GM18505 (cell line): Measurements from ENCODE around the gene CRELD2.

Experiments
- ATAC-seq: cut with Tn5 transposase; IDR thresholded peaks from one replicate; pipeline ENCODE4 v1.9.1; 2021; ENCODE audit not compliant: unreplicated experiment
- POLR2A ChIP-seq: IDR thresholded peaks from 4 replicates; pipeline ENCODE4 v1.6.1; 2011; ENCODE audit warnings: borderline replicate concordance; ENCODE audit not compliant: insufficient read depth, insufficient read length; ENCODE audit errors: extremely low read depth

The CRELD2 gene

GRCh38 chr22:49917974-49918910, at the start of gene CRELD2, which contains the start of gene ALG12:
Gene CRELD2 (plus strand): TSS chr22:49918634. CDS start chr22:49918770, 136 bp downstream.
Gene ALG12 (minus strand): TSS chr22:49918438. CDS start chr22:49913765, 4,673 bp downstream.
- peak; percentile 79 for TF ChIP-seq POLR2A
- peak; percentile 83 for ATAC-seq

GRCh38 chr22:49869086-49869830, 49.2 kb upstream of the CRELD2 start:
- TF ChIP-seq POLR2A: no peak
- no peak for ATAC-seq

GRCh38 chr22:49869845-49870712, 48.4 kb upstream of the CRELD2 start:
- ATAC-seq: no peak
- no peak for TF ChIP-seq POLR2A

- ATAC-seq: no peak
Measured at GRCh38 chr22:49871482-49871881, 47.0 kb upstream of the CRELD2 start.

GRCh38 chr22:49872347-49872746, 46.1 kb upstream of the CRELD2 start:
- ATAC-seq: no peak
- no peak for TF ChIP-seq POLR2A

More at GRCh38 chr22:49871482-49871881, 47.0 kb upstream of the CRELD2 start:
- no peak for TF ChIP-seq POLR2A

GRCh38 chr22:49873228-49873940, 45.0 kb upstream of the CRELD2 start:
- TF ChIP-seq POLR2A: no peak

GRCh38 chr22:49877642-49878041, 40.8 kb upstream of the CRELD2 start:
- no peak for TF ChIP-seq POLR2A
- ATAC-seq: no peak

More at GRCh38 chr22:49873228-49873940, 45.0 kb upstream of the CRELD2 start:
- ATAC-seq: no peak

- no peak for TF ChIP-seq POLR2A
- no peak for ATAC-seq
Measured at GRCh38 chr22:49878206-49878605, 40.2 kb upstream of the CRELD2 start.

- ATAC-seq: no peak
- TF ChIP-seq POLR2A: no peak
Measured at GRCh38 chr22:49879871-49880270, 38.6 kb upstream of the CRELD2 start.

- no peak for TF ChIP-seq POLR2A
- no peak for ATAC-seq
Measured at GRCh38 chr22:49880281-49880680, 38.2 kb upstream of the CRELD2 start.

GRCh38 chr22:49881856-49882255, 36.6 kb upstream of the CRELD2 start:
- no peak for ATAC-seq
- TF ChIP-seq POLR2A: no peak

GRCh38 chr22:49882519-49883293, 35.7 kb upstream of the CRELD2 start:
- no peak for TF ChIP-seq POLR2A
- ATAC-seq: no peak

GRCh38 chr22:49883294-49883640, 35.2 kb upstream of the CRELD2 start:
- ATAC-seq: no peak
- TF ChIP-seq POLR2A: no peak
